NCI-H2081 (cell line): ENCODE measurements around the gene FLNA.
"Not testable (repeated sequence)": the region's sequence is repeated elsewhere in the genome, so short reads cannot be mapped to it uniquely, and the experiment has no call there.

ENCODE experiments used
- DNase-seq, 2 experiments: peaks; one replicate each; lab custom pipeline; 2025; lab: John Stamatoyannopoulos, UW

Gene FLNA

GRCh38 chrX:154305541-154306205 is 68.8 kb downstream of the FLNA start:
- DNase-seq, result no peak

- DNase-seq, result no peak
These were observed 69.6 kb downstream of the FLNA start for GRCh38 chrX:154304846-154305245.

- no peak for DNase-seq
These were observed 71.0 kb downstream of the FLNA start for GRCh38 chrX:154303476-154303875.

- not testable (repeated sequence) for DNase-seq
These were observed 71.4 kb downstream of the FLNA start for GRCh38 chrX:154302998-154303397.

GRCh38 chrX:154300816-154301215 is 73.6 kb downstream of the FLNA start:
- DNase-seq, result no peak
